ENCODE measurements around the gene SEMA5A. TPM values are rescaled to one million over a fixed set of nuclear protein-coding genes. Genes with fewer than 3 reads are reported as not detected.

SEMA5A gene
- total and polyA plus RNA-seq, 11 donors, result 4.6 to 71.5 (median 33.8) TPM

DNA sequence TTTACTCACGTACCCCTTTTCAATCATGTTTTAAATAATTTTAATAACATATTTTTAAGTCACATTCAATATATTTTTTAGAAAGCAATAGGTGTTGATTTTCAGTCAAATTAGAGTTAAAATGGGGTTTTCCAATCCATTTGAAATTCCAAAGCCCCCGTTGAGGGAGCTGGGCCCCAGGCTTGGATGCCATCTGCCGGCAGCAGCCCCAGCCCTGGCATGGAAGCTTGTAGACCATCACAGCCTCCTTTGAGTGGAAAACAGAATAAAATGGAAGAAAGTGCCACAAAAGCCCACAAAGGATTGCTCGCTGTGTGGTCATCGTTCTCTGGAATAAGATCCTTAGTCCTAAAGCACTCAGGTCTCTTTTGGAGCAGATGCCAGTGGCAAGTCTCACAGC lies 81.4 kb downstream of the SEMA5A start:
- ATAC-seq (no peak), DNase-seq (no peak)
- Histone ChIP-seq H3K9me3 (peaks cover 0 to 4% (median 0%) of the 10 kb centered on the region in 12 donors), H3K4me3 (no peak overlapping the region), H3K27me3 (no peaks in the 10 kb centered on the region), H3K4me1 (peaks cover 0 to 11% (median 1%) of the 10 kb centered on the region in 12 donors), H3K36me3 (no peaks in the 10 kb centered on the region), H3K27ac (no peak overlapping the region)
- 78 to 88% (median 83%) methylated on average over 5 of the region's 5 CpGs for WGBS, 4 donors
- TF ChIP-seq, protein P1, sequence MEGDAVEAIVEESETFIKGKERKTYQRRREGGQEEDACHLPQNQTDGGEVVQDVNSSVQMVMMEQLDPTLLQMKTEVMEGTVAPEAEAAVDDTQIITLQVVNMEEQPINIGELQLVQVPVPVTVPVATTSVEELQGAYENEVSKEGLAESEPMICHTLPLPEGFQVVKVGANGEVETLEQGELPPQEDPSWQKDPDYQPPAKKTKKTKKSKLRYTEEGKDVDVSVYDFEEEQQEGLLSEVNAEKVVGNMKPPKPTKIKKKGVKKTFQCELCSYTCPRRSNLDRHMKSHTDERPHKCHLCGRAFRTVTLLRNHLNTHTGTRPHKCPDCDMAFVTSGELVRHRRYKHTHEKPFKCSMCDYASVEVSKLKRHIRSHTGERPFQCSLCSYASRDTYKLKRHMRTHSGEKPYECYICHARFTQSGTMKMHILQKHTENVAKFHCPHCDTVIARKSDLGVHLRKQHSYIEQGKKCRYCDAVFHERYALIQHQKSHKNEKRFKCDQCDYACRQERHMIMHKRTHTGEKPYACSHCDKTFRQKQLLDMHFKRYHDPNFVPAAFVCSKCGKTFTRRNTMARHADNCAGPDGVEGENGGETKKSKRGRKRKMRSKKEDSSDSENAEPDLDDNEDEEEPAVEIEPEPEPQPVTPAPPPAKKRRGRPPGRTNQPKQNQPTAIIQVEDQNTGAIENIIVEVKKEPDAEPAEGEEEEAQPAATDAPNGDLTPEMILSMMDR (IDR thresholded peaks at IDR 0.05), result no peak
- no peak for TF ChIP-seq POLR2A (IDR thresholded peaks at IDR 0.05)
- intact Hi-C loops (cut with DNase I), result no loop called here

DNA sequence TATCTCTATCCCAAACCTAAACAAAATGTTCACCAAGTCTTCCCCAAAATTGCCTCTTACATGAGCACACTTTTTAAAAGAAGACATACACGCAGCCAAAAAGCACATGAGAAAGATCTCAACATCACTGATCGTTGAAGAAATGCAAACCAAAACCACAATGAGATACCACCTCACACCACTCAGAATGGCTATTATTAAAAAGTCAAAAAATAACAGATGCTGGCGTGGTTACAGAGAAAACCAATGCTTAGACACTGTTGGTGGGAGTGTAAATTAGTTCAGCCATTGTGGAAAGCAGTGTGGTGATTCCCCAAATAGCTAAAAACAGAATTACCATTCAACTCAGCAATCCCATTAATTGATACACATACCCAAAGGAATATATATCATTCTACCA lies 83.8 kb downstream of the SEMA5A start:
- peaks cover 0 to 6% (median 1%) of the 10 kb centered on the region in 12 donors for H3K4me1 ChIP-seq
- 82 to 91% (median 88%) methylated on average over 3 of the region's 3 CpGs for WGBS, 4 donors
- H3K36me3 ChIP-seq, result no peaks in the 10 kb centered on the region
- H3K4me3 ChIP-seq, result no peak overlapping the region
- TF ChIP-seq, protein P1 (IDR thresholded peaks at IDR 0.05), result no peak
- no peak for TF ChIP-seq POLR2A (IDR thresholded peaks at IDR 0.05)
- ATAC-seq, result no peak
- no peaks in the 10 kb centered on the region for H3K27me3 ChIP-seq
- no peak for DNase-seq
- intact Hi-C loops (cut with DNase I), result no loop called here
- no peak overlapping the region for H3K27ac ChIP-seq
- H3K9me3 ChIP-seq, result peaks cover 0 to 12% (median 0%) of the 10 kb centered on the region in 12 donors

DNA sequence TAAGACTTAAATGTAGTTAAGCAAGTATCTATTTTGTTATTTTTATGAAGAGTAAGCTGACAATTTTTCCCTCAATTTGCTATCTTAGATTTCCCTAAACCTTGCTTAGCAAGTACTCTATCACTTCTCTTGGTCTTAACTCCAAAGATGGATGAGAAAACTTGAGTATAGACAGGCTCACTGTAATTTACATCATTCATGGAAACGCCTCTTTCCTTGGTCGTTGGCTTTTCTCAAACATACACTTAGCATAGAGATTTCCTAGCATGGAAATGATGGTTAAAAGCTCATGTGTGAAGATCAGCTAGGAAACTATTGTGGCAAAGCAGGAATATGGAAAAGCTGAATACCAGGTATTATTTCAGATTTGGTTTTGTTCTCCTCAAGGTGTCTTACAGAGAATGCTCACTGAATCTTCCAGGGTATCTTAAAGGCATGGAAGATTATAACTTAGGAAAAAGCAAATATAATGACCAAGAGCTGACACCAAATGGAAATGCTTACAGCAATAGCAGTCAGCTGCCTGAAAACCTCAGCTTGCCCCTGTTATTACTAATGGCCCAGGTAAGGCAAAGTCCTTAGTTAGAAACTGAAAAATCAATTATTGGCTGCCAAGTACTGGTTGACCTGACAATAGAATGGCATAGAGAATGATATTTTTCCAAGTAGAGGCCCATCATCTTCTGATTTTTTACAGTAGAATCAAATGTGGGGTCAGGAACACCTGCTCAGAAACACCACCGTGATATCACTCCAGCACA lies 84.8 kb downstream of the SEMA5A start:
- Histone ChIP-seq H3K36me3 (no peaks in the 10 kb centered on the region), H3K4me3 (no peak overlapping the region), H3K27ac (no peak overlapping the region), H3K4me1 (peaks cover 0 to 8% (median 4%) of the 10 kb centered on the region in 12 donors), H3K27me3 (no peaks in the 10 kb centered on the region), H3K9me3 (peaks cover 0 to 12% (median 0%) of the 10 kb centered on the region in 12 donors)
- ATAC-seq (no peak), DNase-seq (no peak)
- TF ChIP-seq POLR2A (IDR thresholded peaks at IDR 0.05), result no peak
- TF ChIP-seq, protein P1 (IDR thresholded peaks at IDR 0.05), result no peak
- 79 to 84% (median 81%) methylated on average over 3 of the region's 3 CpGs for WGBS, 4 donors
- intact Hi-C loops (cut with DNase I), result no loop called here

DNA sequence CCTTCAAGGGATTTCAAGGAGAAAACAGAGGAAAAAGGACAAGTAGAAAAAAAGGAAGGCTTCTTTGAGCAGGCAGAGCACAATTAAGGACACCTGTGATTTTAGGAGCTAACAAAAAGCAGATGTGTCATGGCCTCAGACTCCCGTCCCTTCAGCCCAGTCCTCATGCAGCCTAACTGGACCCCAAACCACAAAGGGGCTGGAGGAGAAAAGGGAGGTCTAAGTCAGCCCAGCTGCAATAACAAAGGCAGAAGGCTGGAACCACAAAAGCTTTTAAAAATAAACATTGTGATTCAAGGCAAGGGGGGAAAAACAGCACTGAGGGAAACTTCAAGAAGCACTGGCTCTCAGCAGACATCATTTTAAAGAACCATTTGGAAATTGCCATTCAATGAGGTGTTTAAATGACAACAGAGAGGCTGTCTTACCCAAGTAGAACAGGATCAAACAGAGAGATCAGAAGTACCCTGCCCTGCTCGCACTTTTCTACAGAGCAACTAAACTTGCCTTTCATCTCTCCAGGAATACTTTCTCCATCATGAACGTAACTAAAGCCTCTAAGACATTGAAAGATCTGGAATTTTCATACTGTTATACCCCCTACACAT lies 89.3 kb downstream of the SEMA5A start:
- whole genome bisulfite sequencing, 4 donors, result 62 to 74% (median 69%) methylated on average over 3 of the region's 3 CpGs
- H3K9me3 ChIP-seq, result peaks cover 0 to 18% (median 7%) of the 10 kb centered on the region in 12 donors
- no peak overlapping the region for H3K4me3 ChIP-seq
- H3K36me3 ChIP-seq, result no peaks in the 10 kb centered on the region
- peak in 2 of 4 donors; percentile 32 to 57 for ATAC-seq
- H3K27me3 ChIP-seq, result no peaks in the 10 kb centered on the region
- H3K4me1 ChIP-seq, result peaks cover 0 to 24% (median 8%) of the 10 kb centered on the region in 12 donors
- intact Hi-C loops (cut with DNase I), result no loop called here
- TF ChIP-seq POLR2A (IDR thresholded peaks at IDR 0.05), result no peak
- TF ChIP-seq, protein P1 (IDR thresholded peaks at IDR 0.05), result no peak
- DNase-seq, result no peak
- H3K27ac ChIP-seq, result peak overlapping the region in 1 of 12 donors; percentile 43
